NT2/D1 (cell line): ENCODE measurements around the gene CDC40.

Experiments used
- SUZ12 ChIP-seq: IDR thresholded peaks from 2 replicates; pipeline ENCODE4 v1.6.1; 2011; ENCODE audit not compliant: insufficient read length, insufficient read depth; ENCODE audit errors: extremely low read depth
- ZNF274 ChIP-seq: IDR thresholded peaks from 2 replicates; pipeline ENCODE4 v1.6.1; 2011; ENCODE audit warnings: mild to moderate bottlenecking, low read depth, low read length

- TF ChIP-seq SUZ12 (no peak), ZNF274 (no peak)
These were observed 89.9 kb downstream of the CDC40 start for GRCh38 chr6:110270165-110270564.
